OCI-LY1 (cell line): Measurements from ENCODE around the gene GLI3.

Source experiments
- H2AFZ ChIP-seq: fragments of 200-600 bp; sonication (generic), shearing (Covaris generic); 2 replicates; pipeline ENCODE4 v1.6.0; 2014; ENCODE audit warnings: antibody characterized with exemption, mild to moderate bottlenecking, low read length
- H3F3A ChIP-seq: fragments of 200-600 bp; sonication (generic), shearing (Covaris generic); 2 replicates; pipeline ENCODE4 v1.6.0; 2014; ENCODE audit warnings: mild to moderate bottlenecking, antibody characterized with exemption, low read length, moderate library complexity; ENCODE audit not compliant: insufficient read depth
- H3K27ac ChIP-seq: fragments of 200-600 bp; sonication (generic); 2 replicates; pipeline ENCODE4 v1.5.1; 2014; ENCODE audit warnings: low read length, mixed run types, mild to moderate bottlenecking, low read depth; ENCODE audit not compliant: poor library complexity, severe bottlenecking
- H3K27me3 ChIP-seq: fragments of 200-600 bp; sonication (generic); 2 replicates; pipeline ENCODE4 v1.6.0; 2014; ENCODE audit warnings: antibody characterized with exemption, mild to moderate bottlenecking, low read length, moderate library complexity; ENCODE audit not compliant: insufficient read depth
- H3K36me3 ChIP-seq: fragments of 200-600 bp; sonication (generic); 2 replicates; pipeline ENCODE4 v1.6.1; 2014; ENCODE audit warnings: mild to moderate bottlenecking, antibody characterized with exemption, low read length, moderate library complexity, mixed read lengths; ENCODE audit not compliant: insufficient read depth
- H3K4me1 ChIP-seq: fragments of 200-600 bp; sonication (generic); 2 replicates; pipeline ENCODE4 v1.5.1; 2014; ENCODE audit warnings: mild to moderate bottlenecking, low read length, moderate library complexity; ENCODE audit not compliant: insufficient read depth, severe bottlenecking
- H3K4me2 ChIP-seq: fragments of 200-600 bp; sonication (generic), shearing (Covaris generic); 2 replicates; pipeline ENCODE4 v1.6.1; 2014; ENCODE audit warnings: low read length
- H3K4me3 ChIP-seq: fragments of 200-600 bp; sonication (generic); 2 replicates; pipeline ENCODE4 v1.5.1; 2014; ENCODE audit warnings: low read length, low read depth, mild to moderate bottlenecking, mixed read lengths; ENCODE audit not compliant: poor library complexity, severe bottlenecking
- H3K79me2 ChIP-seq: fragments of 200-600 bp; shearing (Covaris generic); 2 replicates; pipeline ENCODE4 v1.6.1; 2016; ENCODE audit warnings: mixed run types, low read length, mixed read lengths; ENCODE audit not compliant: insufficient read depth
- H3K9ac ChIP-seq: fragments of 200-600 bp; sonication (generic), shearing (Covaris generic); 2 replicates; pipeline ENCODE4 v1.6.1; 2014; ENCODE audit warnings: mild to moderate bottlenecking, low read length, mixed read lengths
- H3K9me2 ChIP-seq: fragments of 200-600 bp; sonication (generic), shearing (Covaris generic); 2 replicates; pipeline ENCODE4 v1.6.1; 2014; ENCODE audit warnings: low read depth, mild to moderate bottlenecking, low read length, mixed read lengths
- H3K9me3 ChIP-seq: fragments of 200-600 bp; shearing (Covaris generic); 2 replicates; pipeline ENCODE4 v1.6.1; 2014; ENCODE audit warnings: low read length, mixed read lengths
- H4K20me1 ChIP-seq: fragments of 200-600 bp; sonication (generic), shearing (Covaris generic); 2 replicates; pipeline ENCODE4 v1.6.0; 2016; ENCODE audit warnings: mild to moderate bottlenecking, low read length; ENCODE audit not compliant: insufficient read depth
- CTCF ChIP-seq: fragments of 200-600 bp; sonication (generic), shearing (Covaris generic); IDR thresholded peaks from 2 replicates; pipeline ENCODE4 v1.5.1; 2017; ENCODE audit warnings: mild to moderate bottlenecking, antibody characterized with exemption, low read length, moderate library complexity, mixed read lengths
- EZH2 ChIP-seq: fragments of 200-600 bp; sonication (generic), shearing (Covaris generic); IDR thresholded peaks from 2 replicates; pipeline ENCODE4 v1.8.0; 2017; ENCODE audit warnings: borderline replicate concordance, mixed run types, mild to moderate bottlenecking, antibody characterized with exemption, low read length, moderate library complexity, mixed read lengths

GLI3 gene

GRCh38 chr7:41940760-41941343, 296.2 kb downstream of the GLI3 start:
- no peaks in the 10 kb centered on the region for H4K20me1 ChIP-seq
- H3K9me3 ChIP-seq: no peaks in the 10 kb centered on the region
- no peaks in the 10 kb centered on the region for H3K4me1 ChIP-seq
- H3F3A ChIP-seq: no peaks in the 10 kb centered on the region
- no peaks in the 10 kb centered on the region for H3K79me2 ChIP-seq
- no peaks in the 10 kb centered on the region for H3K9me2 ChIP-seq
- H3K27ac ChIP-seq: no peak overlapping the region
- H2AFZ ChIP-seq: no peak overlapping the region
- H3K9ac ChIP-seq: no peak overlapping the region
- TF ChIP-seq CTCF (peak; percentile 96), EZH2 (no peak)
- H3K4me3 ChIP-seq: no peak overlapping the region
- H3K4me2 ChIP-seq: no peak overlapping the region
- H3K36me3 ChIP-seq: no peaks in the 10 kb centered on the region
- H3K27me3 ChIP-seq: no peaks in the 10 kb centered on the region; the same call in 1 of the 2 replicates

DNA sequence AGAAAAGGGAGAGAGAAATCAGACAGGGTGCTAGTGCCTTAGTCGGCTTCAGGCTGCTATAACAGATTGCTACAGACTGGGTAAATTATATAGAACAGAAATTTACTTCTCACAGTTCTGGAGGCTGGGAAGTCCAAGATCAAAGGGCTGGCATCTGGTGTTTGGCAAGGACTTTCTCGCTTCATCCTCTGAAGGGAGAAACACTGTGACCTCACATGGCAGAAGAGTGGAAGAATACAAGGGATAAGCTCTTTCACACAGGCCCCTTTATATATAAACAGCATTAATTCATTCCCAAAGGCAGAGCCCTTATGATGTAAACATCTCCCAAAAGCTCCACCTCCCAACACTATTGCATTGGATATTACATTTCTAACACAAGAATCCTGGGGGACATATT, 298.6 kb downstream of the GLI3 start:
- Histone ChIP-seq H3F3A (no peaks in the 10 kb centered on the region), H3K9me3 (no peaks in the 10 kb centered on the region), H3K36me3 (no peaks in the 10 kb centered on the region), H4K20me1 (no peaks in the 10 kb centered on the region), H3K4me1 (no peaks in the 10 kb centered on the region), H3K4me3 (no peak overlapping the region), H3K4me2 (no peak overlapping the region), H3K27ac (no peak overlapping the region), H3K9ac (no peak overlapping the region), H3K9me2 (no peaks in the 10 kb centered on the region), H2AFZ (no peak overlapping the region), H3K27me3 (no peaks in the 10 kb centered on the region), H3K79me2 (no peaks in the 10 kb centered on the region)
- TF ChIP-seq CTCF: no peak
- TF ChIP-seq EZH2: no peak

DNA sequence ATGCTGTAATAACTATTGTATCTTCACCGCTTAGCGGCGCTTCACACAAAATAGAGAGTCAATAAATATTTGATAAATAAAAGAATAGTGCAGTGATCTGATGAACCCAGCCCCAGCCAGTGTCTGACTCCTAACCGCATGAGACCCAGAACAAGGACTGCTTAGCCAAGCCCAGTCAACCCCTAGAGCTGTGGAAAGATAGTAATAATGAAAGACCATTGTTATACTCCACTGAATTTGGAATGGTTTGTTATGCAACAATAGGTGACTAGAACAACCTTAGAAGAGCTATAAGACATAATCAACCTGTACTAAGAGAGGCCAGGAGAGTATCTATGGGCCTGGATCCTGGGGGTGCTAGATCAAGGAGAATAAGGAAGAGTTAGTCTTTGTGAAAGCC, 303.6 kb downstream of the GLI3 start:
- Histone ChIP-seq H3K4me1 (no peaks in the 10 kb centered on the region), H3K27ac (no peak overlapping the region), H3K4me3 (no peak overlapping the region), H3F3A (no peaks in the 10 kb centered on the region), H3K36me3 (no peaks in the 10 kb centered on the region), H3K79me2 (no peaks in the 10 kb centered on the region), H2AFZ (no peak overlapping the region), H3K9me3 (no peaks in the 10 kb centered on the region), H3K9me2 (no peaks in the 10 kb centered on the region), H4K20me1 (no peaks in the 10 kb centered on the region), H3K27me3 (no peaks in the 10 kb centered on the region; the same call in 1 of the 2 replicates), H3K9ac (no peak overlapping the region), H3K4me2 (no peak overlapping the region)
- TF ChIP-seq EZH2 (no peak), CTCF (no peak)
